ENCODE results near the gene OSBPL3.

- TF ChIP-seq EZH2 (IDR thresholded peaks at IDR 0.05; ENCODE audit: insufficient read depth, poor library complexity, severe bottlenecking) (no peak), EZH2phosphoT487 (IDR thresholded peaks at IDR 0.05; ENCODE audit: insufficient read depth, low read depth) (no peak)
Observed at GRCh38 chr7:25009257-25009656, 29.3 kb upstream of the OSBPL3 start.

Data from GM23248 (cell line).